HG02678 (cell line): Measurements from ENCODE around the gene AZIN2.
A peak's percentile ranks its signal among the peaks of the same experiment; 100 is the strongest.
"Not testable (repeated sequence)": the region's sequence is repeated elsewhere in the genome, so short reads cannot be mapped to it uniquely, and the experiment has no call there.

Source experiments
- ATAC-seq: cut with Tn5 transposase; IDR thresholded peaks from one replicate; pipeline ENCODE4 v1.9.1; 2021; ENCODE audit warnings: mild to moderate bottlenecking, moderate library complexity; ENCODE audit not compliant: unreplicated experiment

The AZIN2 gene

GRCh38 chr1:33056426-33056825, 24.5 kb upstream of the AZIN2 start:
- ATAC-seq = no peak

- ATAC-seq = no peak
Measured at GRCh38 chr1:33057095-33057494, 23.9 kb upstream of the AZIN2 start.

- no peak for ATAC-seq
Measured at GRCh38 chr1:33060579-33061083, 20.3 kb upstream of the AZIN2 start.

- no peak for ATAC-seq
Measured at GRCh38 chr1:33061834-33062233, 19.1 kb upstream of the AZIN2 start.

GRCh38 chr1:33064284-33064683, 16.7 kb upstream of the AZIN2 start:
- ATAC-seq = not testable (repeated sequence)

- ATAC-seq = no peak
Measured at GRCh38 chr1:33065301-33065700, 15.7 kb upstream of the AZIN2 start.

- not testable (repeated sequence) for ATAC-seq
Measured at GRCh38 chr1:33066477-33066876, 14.5 kb upstream of the AZIN2 start.

GRCh38 chr1:33068108-33068507, 12.8 kb upstream of the AZIN2 start:
- ATAC-seq = not testable (repeated sequence)

- no peak for ATAC-seq
Measured at GRCh38 chr1:33070628-33071027, 10.3 kb upstream of the AZIN2 start.

- ATAC-seq = no peak
Measured at GRCh38 chr1:33072707-33073106, 8.2 kb upstream of the AZIN2 start.

GRCh38 chr1:33074193-33074945, 6.6 kb upstream of the AZIN2 start:
- no peak for ATAC-seq

- no peak for ATAC-seq
Measured at GRCh38 chr1:33078030-33078591, 2.8 kb upstream of the AZIN2 start.

- ATAC-seq = no peak
Measured at GRCh38 chr1:33080373-33080772, 580 bp upstream of the AZIN2 start.

GRCh38 chr1:33081554-33082305, 777 bp downstream of the AZIN2 start:
- ATAC-seq = peak; percentile 1

GRCh38 chr1:33082575-33083108, 1.7 kb downstream of the AZIN2 start:
- no peak for ATAC-seq

GRCh38 chr1:33085332-33085731, 4.4 kb downstream of the AZIN2 start:
- ATAC-seq = no peak

- no peak for ATAC-seq
Measured at GRCh38 chr1:33086384-33086850, 5.5 kb downstream of the AZIN2 start.

GRCh38 chr1:33087677-33088076, 6.7 kb downstream of the AZIN2 start:
- ATAC-seq = no peak

GRCh38 chr1:33088119-33088906, 7.4 kb downstream of the AZIN2 start:
- ATAC-seq = peak; percentile 50

- ATAC-seq = no peak
Measured at GRCh38 chr1:33089457-33089856, 8.5 kb downstream of the AZIN2 start.

- no peak for ATAC-seq
Measured at GRCh38 chr1:33092438-33092837, 11.5 kb downstream of the AZIN2 start.
